CD1c-positive myeloid dendritic cell (primary cell): ENCODE results near the gene SETD1B.
"Not testable (repeated sequence)": the region's sequence is repeated elsewhere in the genome, so short reads cannot be mapped to it uniquely, and the experiment has no call there.

Experiments
- DNase-seq: peaks from one replicate; pipeline ENCODE4 v3.0.0-alpha.2; 2016; ENCODE audit errors: extremely low spot score

The SETD1B gene

DNA sequence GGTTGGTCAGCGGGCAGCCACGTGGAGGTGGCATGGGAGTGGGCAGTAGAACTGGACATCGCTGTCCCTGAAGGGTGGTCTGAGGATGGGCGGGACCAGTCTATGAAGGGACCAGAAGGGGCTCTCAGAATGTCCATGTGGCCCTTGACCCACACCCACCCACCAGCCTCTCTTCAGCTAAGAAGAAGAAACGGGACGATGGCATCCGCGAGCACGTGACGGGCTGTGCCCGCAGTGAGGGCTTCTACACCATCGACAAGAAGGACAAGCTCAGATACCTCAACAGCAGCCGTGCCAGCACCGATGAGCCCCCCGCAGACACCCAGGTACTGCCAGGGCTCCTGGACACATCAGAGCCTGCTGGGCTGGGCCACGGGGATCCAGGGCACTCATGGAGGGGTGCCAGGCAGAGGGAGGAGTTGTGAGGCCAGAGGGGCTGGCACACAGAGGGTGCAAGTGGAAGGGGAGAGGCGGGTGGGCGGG, 21.3 kb downstream of the SETD1B start:
- no peak for DNase-seq

DNA sequence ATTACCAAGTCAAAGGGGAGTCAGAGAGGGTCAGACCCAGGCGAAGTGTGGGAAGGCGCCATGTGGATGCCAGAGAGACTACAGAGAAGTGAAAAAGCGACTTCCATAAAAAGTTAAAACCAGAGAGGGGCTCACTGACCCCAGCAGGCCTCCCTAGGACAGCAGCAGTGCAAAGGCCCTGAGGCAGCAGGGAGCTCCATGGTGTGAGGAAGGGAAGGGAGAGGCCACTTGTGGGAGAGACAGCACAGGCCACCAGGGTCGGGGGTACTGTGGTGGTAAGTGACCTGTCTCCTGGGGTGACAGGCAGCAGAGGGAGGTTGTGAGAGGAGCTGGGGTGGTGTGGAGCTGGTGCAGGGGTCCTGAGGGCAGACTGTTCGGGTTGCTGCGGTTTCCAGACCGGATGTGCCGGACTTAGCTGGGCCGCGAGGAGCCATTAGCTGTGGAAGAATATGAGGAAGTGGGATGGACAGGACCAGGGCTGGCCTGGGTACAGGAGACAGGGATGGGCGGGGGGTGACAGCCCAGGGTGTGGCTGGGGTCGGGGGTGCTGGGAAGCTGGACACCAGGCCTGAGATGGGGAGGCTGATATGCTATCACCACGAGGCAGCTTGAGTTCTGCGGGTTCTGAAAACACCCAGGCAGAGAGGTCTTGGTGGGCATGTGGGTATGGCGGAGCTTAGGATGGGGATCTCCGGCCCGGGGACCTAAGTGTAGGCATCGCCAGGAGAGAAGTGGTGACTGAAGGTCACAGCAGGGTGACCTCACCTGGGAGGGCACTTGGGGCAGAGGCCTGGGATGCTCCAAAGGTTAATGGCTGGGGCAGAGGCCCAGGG, 22.7 kb downstream of the SETD1B start:
- DNase-seq = no peak

GRCh38 chr12:121827351-121828099, 23.7 kb downstream of the SETD1B start:
- DNase-seq = no peak

DNA sequence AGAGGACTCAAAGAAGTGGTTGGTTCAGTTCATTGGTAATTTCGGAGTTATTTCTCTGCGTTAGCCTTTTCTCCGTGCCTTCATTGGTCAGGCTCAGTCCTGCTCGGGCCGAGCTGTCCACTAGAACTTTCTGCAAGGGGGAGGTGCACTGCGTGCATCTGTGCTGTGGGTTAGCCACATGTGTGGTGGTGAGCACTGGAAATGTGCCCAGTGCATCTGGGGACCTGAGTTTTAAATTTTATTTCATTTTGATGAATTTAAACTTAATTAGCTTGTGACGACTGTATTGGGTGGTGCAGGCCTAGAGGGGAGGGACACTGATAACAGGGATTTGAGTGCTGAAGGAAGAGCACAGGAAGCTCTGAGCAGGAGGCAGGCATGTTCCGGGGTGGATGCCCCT, 24.5 kb downstream of the SETD1B start:
- no peak for DNase-seq

GRCh38 chr12:121828826-121829225, 25.0 kb downstream of the SETD1B start:
- DNase-seq = no peak

GRCh38 chr12:121829250-121829918, 25.6 kb downstream of the SETD1B start:
- no peak for DNase-seq

- no peak for DNase-seq
These were observed 26.3 kb downstream of the SETD1B start for GRCh38 chr12:121830134-121830533.

- DNase-seq = no peak
These were observed 26.9 kb downstream of the SETD1B start for GRCh38 chr12:121830588-121831265.

GRCh38 chr12:121831571-121832245, 27.9 kb downstream of the SETD1B start:
- DNase-seq = no peak

DNA sequence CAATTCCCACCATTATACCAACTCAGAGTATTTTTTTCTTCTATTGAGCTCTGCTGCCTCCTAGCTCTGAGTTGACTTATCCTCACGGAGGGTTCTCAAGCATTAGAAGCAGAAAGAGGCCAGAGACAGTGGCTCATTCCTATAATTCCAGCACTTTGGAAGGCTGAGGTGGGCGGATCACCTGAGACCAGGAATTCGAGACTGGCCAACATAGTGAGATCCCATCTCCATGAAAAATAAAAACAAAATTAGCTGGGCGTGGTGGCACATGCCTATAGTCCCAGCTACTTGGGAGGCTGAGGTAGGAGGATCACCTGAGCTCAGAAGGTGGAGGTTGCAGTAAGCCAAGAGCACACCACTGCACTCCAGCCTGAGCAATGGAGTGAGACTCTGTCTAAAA, 33.9 kb downstream of the SETD1B start:
- no peak for DNase-seq

GRCh38 chr12:121838126-121838525, 34.3 kb downstream of the SETD1B start:
- no peak for DNase-seq

DNA sequence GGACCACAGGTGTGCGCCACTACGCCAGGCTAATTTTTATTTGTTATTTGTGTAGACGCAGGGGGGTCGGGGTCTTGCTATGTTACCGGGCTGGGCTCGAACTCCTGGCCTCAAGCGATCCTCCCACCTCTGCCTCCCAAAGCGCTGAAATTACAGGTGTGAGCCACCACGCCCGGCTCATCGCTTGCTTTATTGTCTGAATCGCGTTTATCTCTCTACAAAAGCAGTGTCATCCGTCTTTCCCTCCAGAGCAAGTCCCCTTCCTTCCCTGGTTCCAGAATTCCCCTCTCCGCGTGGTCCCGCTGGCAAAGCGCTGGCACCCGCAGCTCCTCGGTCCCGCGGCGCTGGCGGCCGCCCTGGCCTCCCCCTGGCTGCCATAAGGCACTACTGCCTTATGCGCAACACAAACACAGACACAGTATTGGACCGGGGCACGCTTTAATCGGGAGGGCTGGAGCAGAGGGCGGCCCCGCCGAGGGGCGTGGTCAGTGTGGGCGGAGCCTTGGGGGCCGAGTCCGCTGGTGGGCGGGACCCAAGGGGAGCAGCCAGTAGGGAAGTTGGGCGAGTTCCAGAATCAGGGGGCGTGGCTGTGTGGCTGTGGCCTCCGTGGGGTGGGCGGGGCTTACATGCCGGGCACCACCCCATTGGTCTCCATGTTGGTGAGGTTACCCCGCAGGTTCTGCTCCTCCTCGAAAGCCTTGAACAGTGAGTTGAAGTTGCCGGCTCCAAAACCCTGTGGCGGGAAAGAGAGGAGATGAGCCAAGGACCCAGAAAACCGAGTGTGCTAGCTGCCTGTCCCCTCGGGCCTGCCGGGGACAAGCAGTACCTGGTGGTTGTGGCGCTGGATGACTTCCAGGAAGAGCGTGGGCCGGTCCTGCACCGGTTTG, 35.5 kb downstream of the SETD1B start:
- DNase-seq = peak; percentile 100

- DNase-seq = no peak
These were observed 36.4 kb downstream of the SETD1B start for GRCh38 chr12:121839993-121840761.

GRCh38 chr12:121843236-121843982, 39.6 kb downstream of the SETD1B start:
- no peak for DNase-seq

DNA sequence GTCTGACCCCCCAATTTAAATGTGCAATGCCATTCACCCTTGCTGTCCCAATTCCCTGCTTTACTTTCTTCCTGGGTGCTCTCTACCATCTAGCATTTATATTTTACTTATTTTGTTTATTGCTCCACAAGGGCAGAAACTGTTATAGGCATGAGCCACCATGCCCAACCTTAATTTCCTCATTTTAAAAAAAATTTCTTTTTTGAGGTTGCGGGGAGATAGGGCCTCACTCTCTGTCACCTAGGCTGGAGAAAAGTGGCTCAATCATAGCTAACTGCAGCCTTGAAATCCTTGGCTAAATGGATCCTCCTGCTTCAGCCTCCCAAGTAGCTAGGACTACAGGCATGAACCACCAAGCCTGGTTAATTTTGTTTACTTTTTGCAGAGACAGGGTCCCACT, 41.9 kb downstream of the SETD1B start:
- peak; percentile 15 for DNase-seq

DNA sequence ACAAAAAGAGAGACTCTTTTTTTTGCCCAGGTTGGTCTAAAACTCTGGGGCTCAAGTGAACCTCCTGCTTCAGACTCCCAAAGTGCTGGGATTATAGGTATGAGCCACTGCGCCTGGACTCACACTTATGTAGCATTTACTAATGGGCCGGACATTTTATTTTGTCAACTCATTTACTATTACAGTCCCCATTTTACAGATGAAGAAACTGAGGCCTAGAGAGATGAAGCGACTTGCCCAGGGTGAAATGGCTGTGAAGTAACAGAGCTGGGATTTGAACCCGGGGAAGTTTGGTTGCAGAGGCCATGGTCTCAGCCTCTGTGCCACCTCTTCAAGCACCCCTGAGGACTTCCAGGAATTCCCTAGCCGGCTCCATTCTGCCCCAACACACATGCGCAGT, 45.4 kb downstream of the SETD1B start:
- DNase-seq = no peak

- DNase-seq = peak; percentile 45
These were observed 45.9 kb downstream of the SETD1B start for GRCh38 chr12:121849665-121850064.

DNA sequence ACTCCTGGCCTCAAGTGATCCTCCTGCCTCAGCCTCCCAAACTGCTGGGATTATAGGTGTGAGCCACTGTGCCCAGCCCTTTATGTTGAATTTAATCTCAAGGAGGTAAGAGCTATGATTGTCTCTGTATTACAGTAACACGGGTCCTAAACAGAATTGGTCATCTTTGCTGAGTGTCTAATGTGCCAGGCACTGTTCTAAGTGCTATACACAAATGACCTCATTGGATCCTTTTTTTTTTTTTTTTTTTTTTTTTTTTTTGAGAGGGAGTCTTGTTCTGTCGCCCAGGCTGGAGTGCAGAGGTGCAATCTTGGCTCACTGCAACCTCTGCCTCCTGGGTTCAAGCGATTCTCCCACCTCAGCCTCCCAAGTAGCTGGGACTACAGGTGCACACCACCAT, 48.6 kb downstream of the SETD1B start:
- not testable (repeated sequence) for DNase-seq
